ENCODE data around the gene SCN1A. TPM values are rescaled to one million over a fixed set of nuclear protein-coding genes. Genes with fewer than 3 reads are reported as not detected.

The SCN1A gene
- total and polyA plus RNA-seq, 2 of the 4 experiments (the other 2 are of a cell fraction) = under 0.01 TPM; not detected in 1

DNA sequence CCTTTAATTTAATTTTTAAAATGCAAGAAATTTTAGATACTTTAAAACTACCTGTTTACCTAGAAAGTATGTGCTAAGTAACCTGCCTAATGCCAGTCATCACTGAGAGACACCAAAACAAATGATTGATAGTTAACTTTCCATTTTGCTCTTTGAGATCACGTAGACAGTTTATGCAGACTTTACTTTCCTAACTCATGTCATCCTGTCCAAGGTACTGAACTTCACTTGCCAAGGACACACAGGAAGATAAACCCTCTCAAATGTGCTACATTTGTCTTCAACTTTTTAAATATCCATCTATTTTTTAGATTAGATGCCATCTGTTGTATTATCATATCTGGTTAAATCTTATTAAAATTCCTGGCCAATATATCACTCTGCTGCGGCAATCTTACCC is 20.1 kb upstream of the SCN1A start:
- TF ChIP-seq MAZ (IDR thresholded peaks at IDR 0.05; ENCODE audit: borderline replicate concordance, low read depth, low read length) (no peak), BHLHE40 (IDR thresholded peaks at IDR 0.05; ENCODE audit: low read depth, low read length) (no peak), CHD1 (IDR thresholded peaks at IDR 0.05; ENCODE audit: low read depth, low read length) (no peak), RAD21 (IDR thresholded peaks at IDR 0.05; ENCODE audit: low read length) (no peak), FOS (IDR thresholded peaks at IDR 0.05; ENCODE audit: low read depth, low read length) (no peak)
- TF ChIP-seq, protein P1, sequence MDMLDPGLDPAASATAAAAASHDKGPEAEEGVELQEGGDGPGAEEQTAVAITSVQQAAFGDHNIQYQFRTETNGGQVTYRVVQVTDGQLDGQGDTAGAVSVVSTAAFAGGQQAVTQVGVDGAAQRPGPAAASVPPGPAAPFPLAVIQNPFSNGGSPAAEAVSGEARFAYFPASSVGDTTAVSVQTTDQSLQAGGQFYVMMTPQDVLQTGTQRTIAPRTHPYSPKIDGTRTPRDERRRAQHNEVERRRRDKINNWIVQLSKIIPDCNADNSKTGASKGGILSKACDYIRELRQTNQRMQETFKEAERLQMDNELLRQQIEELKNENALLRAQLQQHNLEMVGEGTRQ (IDR thresholded peaks at IDR 0.05; ENCODE audit: low read depth, low read length) = no peak
- TF ChIP-seq, protein P2, sequence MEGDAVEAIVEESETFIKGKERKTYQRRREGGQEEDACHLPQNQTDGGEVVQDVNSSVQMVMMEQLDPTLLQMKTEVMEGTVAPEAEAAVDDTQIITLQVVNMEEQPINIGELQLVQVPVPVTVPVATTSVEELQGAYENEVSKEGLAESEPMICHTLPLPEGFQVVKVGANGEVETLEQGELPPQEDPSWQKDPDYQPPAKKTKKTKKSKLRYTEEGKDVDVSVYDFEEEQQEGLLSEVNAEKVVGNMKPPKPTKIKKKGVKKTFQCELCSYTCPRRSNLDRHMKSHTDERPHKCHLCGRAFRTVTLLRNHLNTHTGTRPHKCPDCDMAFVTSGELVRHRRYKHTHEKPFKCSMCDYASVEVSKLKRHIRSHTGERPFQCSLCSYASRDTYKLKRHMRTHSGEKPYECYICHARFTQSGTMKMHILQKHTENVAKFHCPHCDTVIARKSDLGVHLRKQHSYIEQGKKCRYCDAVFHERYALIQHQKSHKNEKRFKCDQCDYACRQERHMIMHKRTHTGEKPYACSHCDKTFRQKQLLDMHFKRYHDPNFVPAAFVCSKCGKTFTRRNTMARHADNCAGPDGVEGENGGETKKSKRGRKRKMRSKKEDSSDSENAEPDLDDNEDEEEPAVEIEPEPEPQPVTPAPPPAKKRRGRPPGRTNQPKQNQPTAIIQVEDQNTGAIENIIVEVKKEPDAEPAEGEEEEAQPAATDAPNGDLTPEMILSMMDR (conservative IDR thresholded peaks at IDR 0.05; ENCODE audit: low read depth, low read length) = no peak
- Histone ChIP-seq H2AK5ac (ENCODE audit: low read depth, low read length) (no peak overlapping the region), H2AFZ (replicated peaks; ENCODE audit: low read length, poor library complexity) (no peak overlapping the region), H2BK20ac (ENCODE audit: low read depth, low read length) (no peak overlapping the region), H3K36me3 (ENCODE audit: control insufficient read depth, insufficient read depth, low read length) (no peaks in the 10 kb centered on the region), H3K9me3 (ENCODE audit: control insufficient read depth, insufficient read depth, low read length) (no peaks in the 10 kb centered on the region), H2BK5ac (ENCODE audit: low read depth, low read length, poor library complexity, severe bottlenecking) (no peak overlapping the region), H3K4me1 (ENCODE audit: control insufficient read depth, insufficient read depth, low read length) (no peaks in the 10 kb centered on the region), H3K27me3 (ENCODE audit: control insufficient read depth, insufficient read depth, low read length) (no peaks in the 10 kb centered on the region), H3K23ac (ENCODE audit: low read depth, low read length) (no peak overlapping the region), H4K8ac (ENCODE audit: low read depth in 2 of 2, low read length in 2 of 2) (no peak overlapping the region), H3K9ac (ENCODE audit: low read depth, low read length) (no peak overlapping the region), H4K20me1 (ENCODE audit: insufficient read depth, low read length) (no peaks in the 10 kb centered on the region), H3K79me1 (ENCODE audit: low read depth in 1 of 2, low read length in 2 of 2) (no peaks in the 10 kb centered on the region), H3K4ac (ENCODE audit: low read depth, low read length) (no peak overlapping the region), H2BK15ac (ENCODE audit: low read depth, low read length) (no peak overlapping the region), H3K18ac (ENCODE audit: low read depth, low read length) (no peak overlapping the region), H4K91ac (ENCODE audit: insufficient read depth, low read depth, low read length) (no peak overlapping the region), H2BK120ac (ENCODE audit: low read depth, low read length) (no peak overlapping the region), H3K4me2 (ENCODE audit: low read depth, low read length) (no peak overlapping the region), H2AK9ac (replicated peaks; ENCODE audit: low read depth, low read length, poor library complexity) (no peak overlapping the region), H3K56ac (ENCODE audit: extremely low read depth, insufficient read depth, low read length) (no peak overlapping the region), H3K4me3 (ENCODE audit: insufficient read depth, low read depth, low read length) (no peak overlapping the region), H3K14ac (replicated peaks; ENCODE audit: low read depth, low read length) (no peak overlapping the region), H3K27ac (ENCODE audit: insufficient read depth, low read length) (no peak overlapping the region), H3K9me1 (ENCODE audit: insufficient read depth, low read length) (no peaks in the 10 kb centered on the region), H4K5ac (ENCODE audit: low read depth, low read length) (no peak overlapping the region)
- dilution Hi-C loops (cut with HindIII; ENCODE audit: low sequenced_read_pairs, unreplicated experiment) (no loop called here), in situ Hi-C loops (cut with MboI; ENCODE audit: low sequenced_read_pairs) (loop anchor here (25.0 kb wide), 1 partner anchor 761 kb away; no protein-coding TSS in a partner anchor), intact Hi-C loops (cut with micrococcal nuclease) (no loop called here)
- ATAC-seq (ENCODE audit: low read depth) = no peak
- POLR2A ChIA-PET (ENCODE audit: unreplicated experiment) = no interaction called here
- CTCF ChIA-PET = no interaction called here
- no CpG with 5 or more reads among the region's 2 CpGs for WGBS, 2 experiments (ENCODE audit: extremely low coverage in 2 of 2, insufficient read length in 1 of 2)
- DNase-seq = no peak
- BruUV-seq (replicated peaks) = no TSS peak
